Measurements from ENCODE around the gene PFKFB2. TPM values are rescaled to one million over a fixed set of nuclear protein-coding genes. Genes with fewer than 3 reads are reported as not detected.

Gene PFKFB2
- total and polyA plus RNA-seq, 2 experiments from 2014 or later = 9.5 to 19.2 TPM

GRCh38 chr1:207115269-207115668 lies 62.2 kb downstream of the PFKFB2 start:
- no peak overlapping the region for H3K4me3 ChIP-seq
- H3K9me2 ChIP-seq (replicated peaks; ENCODE audit: insufficient read depth) = no peaks in the 10 kb centered on the region
- H3K4me1 ChIP-seq (ENCODE audit: insufficient read depth) = no peaks in the 10 kb centered on the region
- no peaks in the 10 kb centered on the region for H3K27me3 ChIP-seq
- H3K4me2 ChIP-seq = no peak overlapping the region
- no peak overlapping the region for H2AFZ ChIP-seq
- no peaks in the 10 kb centered on the region for H4K20me1 ChIP-seq (ENCODE audit: insufficient read depth, poor library complexity, severe bottlenecking)
- H3K79me2 ChIP-seq = no peaks in the 10 kb centered on the region
- TF ChIP-seq EZH2phosphoT487 (IDR thresholded peaks at IDR 0.05; ENCODE audit: low read depth, severe bottlenecking, unreplicated experiment) (no peak), CTCF (IDR thresholded peaks at IDR 0.05; ENCODE audit: poor library complexity) (no peak), EZH2 (IDR thresholded peaks at IDR 0.05; ENCODE audit: borderline replicate concordance) (no peak)
- WGBS (ENCODE audit: low lambda C conversion rate, missing lambda C conversion rate) = 81% methylated on average over 5 of the region's 5 CpGs
- H3K27ac ChIP-seq = no peak overlapping the region
- H3K9me3 ChIP-seq (ENCODE audit: low read depth) = no peaks in the 10 kb centered on the region
- no peaks in the 10 kb centered on the region for H3K36me3 ChIP-seq (replicated peaks; ENCODE audit: insufficient read depth, low read depth)
- DNase-seq (ENCODE audit: low spot score) = no peak

GRCh38 chr1:207124389-207124788 lies 71.3 kb downstream of the PFKFB2 start:
- no peaks in the 10 kb centered on the region for H3K9me2 ChIP-seq (replicated peaks; ENCODE audit: insufficient read depth)
- no peaks in the 10 kb centered on the region for H3K9me3 ChIP-seq (ENCODE audit: low read depth)
- TF ChIP-seq CTCF (IDR thresholded peaks at IDR 0.05; ENCODE audit: poor library complexity) (no peak), EZH2 (IDR thresholded peaks at IDR 0.05; ENCODE audit: borderline replicate concordance) (no peak), EZH2phosphoT487 (IDR thresholded peaks at IDR 0.05; ENCODE audit: low read depth, severe bottlenecking, unreplicated experiment) (no peak)
- no peaks in the 10 kb centered on the region for H3K4me1 ChIP-seq (ENCODE audit: insufficient read depth)
- H3K27me3 ChIP-seq = no peaks in the 10 kb centered on the region
- 79% methylated on average over 3 of the region's 3 CpGs for WGBS (ENCODE audit: low lambda C conversion rate, missing lambda C conversion rate)
- H2AFZ ChIP-seq = no peak overlapping the region
- no peak overlapping the region for H3K4me3 ChIP-seq
- H3K36me3 ChIP-seq (replicated peaks; ENCODE audit: insufficient read depth, low read depth) = no peaks in the 10 kb centered on the region
- H4K20me1 ChIP-seq (ENCODE audit: insufficient read depth, poor library complexity, severe bottlenecking) = no peaks in the 10 kb centered on the region
- DNase-seq (ENCODE audit: low spot score) = no peak
- no peaks in the 10 kb centered on the region for H3K79me2 ChIP-seq
- no peak overlapping the region for H3K4me2 ChIP-seq
- no peak overlapping the region for H3K27ac ChIP-seq

GRCh38 chr1:207128336-207128921 lies 75.4 kb downstream of the PFKFB2 start:
- no peaks in the 10 kb centered on the region for H3K9me2 ChIP-seq (replicated peaks; ENCODE audit: insufficient read depth)
- H4K20me1 ChIP-seq (ENCODE audit: insufficient read depth, poor library complexity, severe bottlenecking) = no peaks in the 10 kb centered on the region
- no peak overlapping the region for H3K4me3 ChIP-seq
- DNase-seq (ENCODE audit: low spot score) = no peak
- no peaks in the 10 kb centered on the region for H3K27me3 ChIP-seq
- TF ChIP-seq EZH2 (IDR thresholded peaks at IDR 0.05; ENCODE audit: borderline replicate concordance) = no peak
- TF ChIP-seq CTCF (IDR thresholded peaks at IDR 0.05; ENCODE audit: poor library complexity) = no peak
- H3K4me1 ChIP-seq (ENCODE audit: insufficient read depth) = no peaks in the 10 kb centered on the region
- H3K9me3 ChIP-seq (ENCODE audit: low read depth) = no peaks in the 10 kb centered on the region
- no peak overlapping the region for H2AFZ ChIP-seq
- H3K36me3 ChIP-seq (replicated peaks; ENCODE audit: insufficient read depth, low read depth) = no peaks in the 10 kb centered on the region
- no peaks in the 10 kb centered on the region for H3K79me2 ChIP-seq
- H3K27ac ChIP-seq = no peak overlapping the region
- H3K4me2 ChIP-seq = no peak overlapping the region

GRCh38 chr1:207129053-207129452 lies 76.0 kb downstream of the PFKFB2 start:
- H3K27me3 ChIP-seq = no peaks in the 10 kb centered on the region
- H3K27ac ChIP-seq = no peak overlapping the region
- no peak for DNase-seq (ENCODE audit: low spot score)
- no peaks in the 10 kb centered on the region for H4K20me1 ChIP-seq (ENCODE audit: insufficient read depth, poor library complexity, severe bottlenecking)
- H3K4me3 ChIP-seq = no peak overlapping the region
- H3K36me3 ChIP-seq (replicated peaks; ENCODE audit: insufficient read depth, low read depth) = no peaks in the 10 kb centered on the region
- no peaks in the 10 kb centered on the region for H3K9me3 ChIP-seq (ENCODE audit: low read depth)
- TF ChIP-seq CTCF (IDR thresholded peaks at IDR 0.05; ENCODE audit: poor library complexity) (no peak), EZH2phosphoT487 (IDR thresholded peaks at IDR 0.05; ENCODE audit: low read depth, severe bottlenecking, unreplicated experiment) (no peak), EZH2 (IDR thresholded peaks at IDR 0.05; ENCODE audit: borderline replicate concordance) (no peak)
- no peaks in the 10 kb centered on the region for H3K9me2 ChIP-seq (replicated peaks; ENCODE audit: insufficient read depth)
- no peak overlapping the region for H2AFZ ChIP-seq
- H3K4me2 ChIP-seq = no peak overlapping the region
- no peaks in the 10 kb centered on the region for H3K79me2 ChIP-seq
- H3K4me1 ChIP-seq (ENCODE audit: insufficient read depth) = no peaks in the 10 kb centered on the region

All from hepatocyte (in vitro differentiated cells).